Sciatic nerve (tissue), 2 donors: ENCODE measurements around the gene CEP83. TPM values are rescaled to one million over a fixed set of nuclear protein-coding genes. Genes with fewer than 3 reads are reported as not detected.
"Not testable (repeated sequence)": the region's sequence is repeated elsewhere in the genome, so short reads cannot be mapped to it uniquely, and the experiment has no call there.

ENCODE experiments used
- ATAC-seq: fragments of 200-7000 bp; cut with Tn5 transposase; one replicate; pipeline ENCODE4 v1.9.1; 2020; ENCODE audit warnings: mild to moderate bottlenecking, moderate library complexity
- DNase-seq: peaks from one replicate; pipeline ENCODE4 v3.0.0-alpha.2; 2020; ENCODE audit warnings: low spot score
- intact Hi-C: fragments of 100-400 bp; cut with DNase I; formaldehyde crosslinking; loops from one replicate; pipeline ENCODE4 v1.14.2; 2022
- total RNA-seq: library from RNA; stranded (reverse); fragmentation: NEBNext Ultra II Directional; extraction: Animal tissue kit (Norgen Biotek cat#: 25700); gene quantifications from one replicate; pipeline ENCODE4 v1.2.1, GENCODE V29; 2021
- donor health status: DM: no; HTN: no; CAD: no.
- donor health status: DM: no; HTN: no; CAD: no.

Gene CEP83
- total RNA-seq, 1 donor from 2014 or later, result 17.6 TPM

GRCh38 chr12:94435511-94435927 lies 24.1 kb downstream of the CEP83 start:
- intact Hi-C loops, result no loop called here

GRCh38 chr12:94434171-94434570 lies 25.5 kb downstream of the CEP83 start:
- ATAC-seq (no peak), DNase-seq (no peak)
- intact Hi-C loops, result no loop called here

More at GRCh38 chr12:94435511-94435927, 24.1 kb downstream of the CEP83 start:
- ATAC-seq (peak; percentile 22), DNase-seq (no peak)

- no peak for ATAC-seq
- intact Hi-C loops, result no loop called here
- no peak for DNase-seq
Observed at GRCh38 chr12:94433744-94434143, 25.9 kb downstream of the CEP83 start.

- intact Hi-C loops, result no loop called here
- ATAC-seq, result no peak
Observed at GRCh38 chr12:94430304-94430703, 29.4 kb downstream of the CEP83 start.

DNA sequence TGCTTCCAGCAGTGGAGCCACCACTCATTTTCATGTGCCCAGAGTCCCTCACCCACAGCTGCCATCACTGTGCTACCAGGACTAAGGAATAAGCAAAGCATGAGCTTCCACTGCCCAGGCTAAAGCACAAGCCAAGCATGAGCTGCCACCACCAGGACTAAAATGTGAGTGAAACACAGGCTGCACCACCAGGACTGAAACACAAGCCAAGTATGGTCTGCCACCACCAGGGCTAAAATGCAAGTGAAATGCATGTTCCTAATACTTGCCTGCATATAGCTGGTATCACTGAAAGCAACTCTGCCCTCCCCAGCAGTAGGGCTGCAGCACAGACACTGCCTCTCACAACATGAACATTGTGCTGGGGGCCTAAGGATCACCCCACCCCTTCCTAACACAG lies 30.0 kb downstream of the CEP83 start:
- ATAC-seq (no peak), DNase-seq (no peak)
- intact Hi-C loops, result no loop called here

More at GRCh38 chr12:94430304-94430703, 29.4 kb downstream of the CEP83 start:
- no peak for DNase-seq

- intact Hi-C loops, result no loop called here
- DNase-seq, result no peak
- ATAC-seq, result no peak
Observed at GRCh38 chr12:94429191-94429590, 30.5 kb downstream of the CEP83 start.

DNA sequence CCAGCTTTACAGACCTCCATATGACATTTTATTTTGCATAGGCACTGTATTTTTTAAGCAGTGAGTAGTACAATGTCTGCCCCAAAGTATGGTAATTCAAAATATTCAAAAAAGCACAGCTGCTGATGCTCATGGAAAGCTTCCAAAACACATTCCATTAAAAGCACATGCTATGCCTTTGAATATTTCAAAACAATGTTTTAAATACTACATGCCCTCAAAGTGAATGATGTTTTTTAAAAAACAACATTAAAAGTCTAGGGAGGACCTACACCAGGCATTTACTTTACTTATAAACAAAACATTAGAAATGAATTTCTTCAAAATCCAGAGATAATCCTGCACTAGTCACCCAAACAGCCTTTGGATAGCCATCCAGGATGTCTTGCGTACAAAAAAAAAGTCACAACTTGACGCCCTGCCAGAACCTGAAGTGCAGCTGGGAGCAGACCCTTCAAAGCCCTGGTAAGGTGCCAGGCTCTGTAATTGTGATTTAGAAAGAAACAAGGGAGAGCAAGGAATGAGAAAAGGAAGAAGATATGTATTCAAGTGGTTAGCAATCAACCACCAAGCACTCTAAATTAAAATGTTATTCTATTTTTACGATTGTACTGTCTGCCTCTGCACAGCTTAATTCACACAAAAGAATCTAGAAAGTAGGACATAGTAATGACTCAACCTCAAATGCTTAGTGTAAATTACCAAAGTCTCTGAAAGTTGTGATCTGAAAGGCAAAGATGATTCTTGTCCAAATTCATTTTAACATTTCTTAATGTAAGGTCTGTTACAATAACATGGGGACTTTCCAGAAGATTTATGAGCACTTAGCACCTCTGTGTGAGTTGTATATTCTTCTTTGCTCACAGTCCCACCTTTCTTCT lies 31.9 kb downstream of the CEP83 start:
- ATAC-seq (peak; percentile 77), DNase-seq (no peak)
- intact Hi-C loops, result no loop called here

DNA sequence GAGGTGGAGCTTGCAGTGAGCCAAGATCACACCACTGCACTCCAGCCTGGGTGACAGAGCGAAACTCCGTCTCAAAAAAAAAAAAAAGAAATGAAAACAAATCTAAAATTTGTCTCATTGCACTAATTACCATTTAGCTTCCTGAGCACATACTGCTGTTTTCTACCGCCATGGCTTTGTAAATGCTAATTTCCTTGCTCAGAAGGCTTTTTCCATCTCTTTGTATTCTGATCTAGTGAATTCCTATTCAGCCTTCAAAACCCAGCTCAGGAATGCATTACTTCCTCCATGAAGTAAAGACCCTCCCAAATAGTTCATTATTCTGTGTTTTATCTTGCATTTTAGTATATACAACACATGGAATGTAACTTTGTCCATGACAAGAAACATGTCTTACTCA lies 33.6 kb downstream of the CEP83 start:
- ATAC-seq (no peak), DNase-seq (no peak)
- intact Hi-C loops, result no loop called here

- DNase-seq, intact Hi-C loops: not testable (repeated sequence)
- peak; percentile 61 for ATAC-seq
Observed at GRCh38 chr12:94424830-94425229, 34.8 kb downstream of the CEP83 start.

GRCh38 chr12:94421868-94422740 lies 37.6 kb downstream of the CEP83 start:
- DNase-seq, result no peak
- ATAC-seq, result no peak
- intact Hi-C loops, result no loop called here

GRCh38 chr12:94418517-94418916 lies 41.1 kb downstream of the CEP83 start:
- intact Hi-C loops, result no loop called here
- DNase-seq, result no peak

GRCh38 chr12:94416613-94417012 lies 43.1 kb downstream of the CEP83 start:
- intact Hi-C loops, result no loop called here
- DNase-seq (no peak), ATAC-seq (no peak)

More at GRCh38 chr12:94418517-94418916, 41.1 kb downstream of the CEP83 start:
- no peak for ATAC-seq

DNA sequence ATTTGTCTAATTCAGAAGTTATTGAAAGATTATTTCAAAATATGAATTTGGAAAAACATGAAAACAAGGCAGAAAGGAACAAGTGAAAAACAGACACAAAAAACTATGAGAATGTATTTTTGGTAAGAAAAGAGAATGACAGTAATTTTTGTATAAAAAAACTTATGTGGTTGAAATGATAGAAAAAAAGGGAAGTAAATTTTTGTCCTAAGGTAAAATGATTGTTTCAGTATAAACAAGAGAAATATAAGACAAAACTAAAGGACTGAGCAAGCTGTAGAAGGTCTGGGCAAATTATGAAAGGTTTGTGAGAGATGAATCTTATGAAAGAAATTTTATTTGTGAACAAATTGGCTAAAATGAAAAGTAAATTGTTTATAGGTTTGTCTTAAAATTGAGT lies 44.6 kb downstream of the CEP83 start:
- no peak for DNase-seq
- intact Hi-C loops, result no loop called here
- ATAC-seq, result no peak

DNA sequence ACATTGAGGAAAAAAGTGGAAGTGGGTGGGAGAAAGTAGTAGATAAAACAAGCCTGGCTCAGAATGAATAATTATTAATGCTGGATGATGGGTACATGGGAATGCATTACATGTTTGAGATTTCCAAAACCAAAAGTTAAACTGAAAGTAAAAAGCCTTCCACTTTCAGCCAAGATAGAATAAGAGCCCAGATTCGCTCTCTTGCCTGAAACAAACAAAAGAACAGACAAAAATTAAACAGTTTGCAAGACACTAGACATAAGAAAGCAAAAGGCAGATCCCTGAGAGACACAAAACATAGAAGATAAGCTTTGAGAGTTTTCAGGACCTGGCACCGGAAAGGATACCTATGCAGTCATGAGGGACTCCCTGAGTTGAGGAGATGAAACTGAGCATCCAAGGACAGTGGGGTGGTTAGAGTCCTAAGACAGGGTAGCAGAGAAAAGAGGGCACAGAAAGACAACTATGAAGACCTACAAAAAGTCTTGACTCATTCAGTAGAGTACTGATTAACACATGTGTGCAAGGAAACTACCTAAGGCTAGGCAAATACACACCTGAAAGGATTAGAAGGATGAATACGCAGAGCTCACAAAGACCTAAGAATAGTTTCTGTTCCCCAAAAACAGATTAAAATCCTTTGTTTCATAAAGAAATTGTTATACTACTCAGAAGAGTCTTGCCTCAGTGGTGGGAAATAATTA lies 54.1 kb downstream of the CEP83 start:
- DNase-seq, result no peak
- intact Hi-C loops, result no loop called here
- peak; percentile 55 for ATAC-seq

- no peak for DNase-seq
- peak; percentile 58 for ATAC-seq
- intact Hi-C loops, result no loop called here
Observed at GRCh38 chr12:94404854-94405253, 54.8 kb downstream of the CEP83 start.

DNA sequence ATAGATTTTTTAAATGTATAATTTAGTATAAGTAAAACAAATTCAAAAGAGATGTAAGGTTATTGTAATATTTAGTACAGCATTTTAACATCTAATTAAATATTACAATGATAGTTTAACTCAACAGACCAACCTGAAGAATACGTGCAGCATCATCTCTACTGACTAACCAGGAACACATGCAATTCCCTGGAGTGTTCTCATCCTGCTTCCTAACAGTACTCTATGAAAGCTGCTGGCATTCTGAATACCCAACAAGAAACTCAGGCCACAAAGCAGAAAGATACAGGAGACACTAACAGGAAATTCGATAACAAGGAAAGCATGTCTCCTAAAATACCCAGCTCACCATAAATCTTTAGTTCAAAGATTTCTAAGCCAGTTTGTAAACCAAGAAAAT lies 58.3 kb downstream of the CEP83 start:
- ATAC-seq, result no peak
- DNase-seq, result no peak
- intact Hi-C loops, result no loop called here

GRCh38 chr12:94398685-94399084 lies 61.0 kb downstream of the CEP83 start:
- DNase-seq, intact Hi-C loops, ATAC-seq: not testable (repeated sequence)

GRCh38 chr12:94397401-94397800 lies 62.3 kb downstream of the CEP83 start:
- intact Hi-C loops, result no loop called here
- ATAC-seq (no peak), DNase-seq (no peak)

DNA sequence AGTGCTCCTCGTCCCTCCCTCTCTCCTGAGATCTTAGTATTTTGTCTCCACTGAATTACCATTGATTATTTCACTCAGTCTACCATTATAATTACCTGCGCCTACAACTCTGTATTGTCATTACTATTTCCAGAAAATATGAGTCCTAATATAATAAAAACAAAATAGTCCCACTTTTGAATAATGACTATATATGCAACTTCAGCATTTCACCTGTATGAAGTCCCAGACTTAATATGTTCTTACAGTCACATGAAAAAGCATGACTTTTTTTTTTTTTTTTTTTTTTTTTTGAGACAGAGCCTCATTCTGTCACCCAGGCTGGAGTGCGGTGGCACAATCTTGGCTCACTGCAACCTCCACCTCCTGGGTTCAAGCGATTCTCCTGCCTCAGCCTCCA lies 63.7 kb downstream of the CEP83 start:
- DNase-seq, intact Hi-C loops, ATAC-seq: not testable (repeated sequence)
